CD4-positive, alpha-beta T cell treated with Interleukin-21 for 1 hour (primary cell): ENCODE results near the gene EFCAB10.

Experiments
- DNase-seq: peaks from one replicate; pipeline ENCODE4 v3.0.0-alpha.2; 2020

The EFCAB10 gene

GRCh38 chr7:105596866-105597265, 15.6 kb upstream of the EFCAB10 start:
- no peak for DNase-seq

GRCh38 chr7:105594034-105594433, 12.7 kb upstream of the EFCAB10 start:
- no peak for DNase-seq

GRCh38 chr7:105591522-105591921, 10.2 kb upstream of the EFCAB10 start:
- DNase-seq = no peak

GRCh38 chr7:105590793-105591192, 9.5 kb upstream of the EFCAB10 start:
- DNase-seq = no peak

GRCh38 chr7:105589356-105590077, 8.2 kb upstream of the EFCAB10 start:
- DNase-seq = peak; percentile 65

GRCh38 chr7:105587909-105588635, 6.8 kb upstream of the EFCAB10 start:
- no peak for DNase-seq

GRCh38 chr7:105585850-105586500, 4.7 kb upstream of the EFCAB10 start:
- no peak for DNase-seq

- no peak for DNase-seq
Observed at GRCh38 chr7:105584165-105584564, 2.9 kb upstream of the EFCAB10 start.

GRCh38 chr7:105583061-105583460, 1.8 kb upstream of the EFCAB10 start:
- DNase-seq = no peak

GRCh38 chr7:105580022-105580740, 1.1 kb downstream of the EFCAB10 start:
- no peak for DNase-seq

GRCh38 chr7:105578496-105578895, 2.8 kb downstream of the EFCAB10 start:
- DNase-seq = no peak

GRCh38 chr7:105577251-105577650, 4.0 kb downstream of the EFCAB10 start:
- DNase-seq = no peak

GRCh38 chr7:105571891-105572290, 9.4 kb downstream of the EFCAB10 start:
- DNase-seq = no peak

- DNase-seq = no peak
Observed at GRCh38 chr7:105567821-105568220, 13.5 kb downstream of the EFCAB10 start.

- no peak for DNase-seq
Observed at GRCh38 chr7:105567024-105567423, 14.3 kb downstream of the EFCAB10 start.

GRCh38 chr7:105565190-105565589, 16.1 kb downstream of the EFCAB10 start:
- no peak for DNase-seq

GRCh38 chr7:105559926-105560325, 21.4 kb downstream of the EFCAB10 start:
- no peak for DNase-seq

GRCh38 chr7:105538339-105538738, 43.0 kb downstream of the EFCAB10 start:
- DNase-seq = no peak

- no peak for DNase-seq
Observed at GRCh38 chr7:105532709-105533460, 48.4 kb downstream of the EFCAB10 start.

- DNase-seq = peak; percentile 92
Observed at GRCh38 chr7:105531792-105532671, 49.3 kb downstream of the EFCAB10 start, which contains the start of gene RINT1. Gene RINT1 (plus strand): TSS chr7:105532201. CDS start chr7:105532316, 115 bp downstream.

- no peak for DNase-seq
Observed at GRCh38 chr7:105530546-105530945, 50.7 kb downstream of the EFCAB10 start.
